C4-2B (cell line): ENCODE measurements around the gene GFOD1.

Experiments
- H3K27ac ChIP-seq: fragments of 450-650 bp; 2 replicates; pipeline ENCODE4 v1.5.1; 2017
- CTCF ChIP-seq: fragments of 450-650 bp; conservative IDR thresholded peaks from 2 replicates; pipeline ENCODE4 v1.5.1; 2017; ENCODE audit warnings: mild to moderate bottlenecking
- ZFX ChIP-seq: fragments of 450-650 bp; IDR thresholded peaks from 2 replicates; pipeline ENCODE4 v1.6.1; 2017

GFOD1 gene

GRCh38 chr6:13452346-13453117, 34.9 kb downstream of the GFOD1 start:
- H3K27ac ChIP-seq: no peak overlapping the region
- no peak for TF ChIP-seq CTCF
- no peak for TF ChIP-seq ZFX

GRCh38 chr6:13451181-13451895, 36.1 kb downstream of the GFOD1 start:
- no peak for TF ChIP-seq CTCF
- no peak for TF ChIP-seq ZFX
- no peak overlapping the region for H3K27ac ChIP-seq

- no peak overlapping the region for H3K27ac ChIP-seq
- TF ChIP-seq CTCF (no peak), ZFX (no peak)
Measured at GRCh38 chr6:13450628-13451027, 36.8 kb downstream of the GFOD1 start.

GRCh38 chr6:13447949-13448724, 39.3 kb downstream of the GFOD1 start:
- no peak overlapping the region for H3K27ac ChIP-seq

GRCh38 chr6:13446381-13446780, 41.0 kb downstream of the GFOD1 start:
- H3K27ac ChIP-seq: no peak overlapping the region

More at GRCh38 chr6:13447949-13448724, 39.3 kb downstream of the GFOD1 start:
- TF ChIP-seq CTCF (no peak), ZFX (no peak)

GRCh38 chr6:13445744-13446115, 41.7 kb downstream of the GFOD1 start:
- TF ChIP-seq CTCF (no peak), ZFX (no peak)
- no peak overlapping the region for H3K27ac ChIP-seq

More at GRCh38 chr6:13446381-13446780, 41.0 kb downstream of the GFOD1 start:
- no peak for TF ChIP-seq ZFX
- no peak for TF ChIP-seq CTCF
